Hematopoietic multipotent progenitor cell treated with erythropoietin and hydrocortisone succinate and interleukin-3 and kit ligand, for 17 days (in vitro differentiated cells): ENCODE results near the gene PACS2.
"Not testable (repeated sequence)": the region's sequence is repeated elsewhere in the genome, so short reads cannot be mapped to it uniquely, and the experiment has no call there.

Source experiments
- DNase-seq: peaks from one replicate; pipeline ENCODE4 v3.0.0-alpha.2; 2015; ENCODE audit warnings: low spot score

The PACS2 gene

GRCh38 chr14:105288936-105289335 lies 25.6 kb upstream of the PACS2 start:
- not testable (repeated sequence) for DNase-seq

- DNase-seq, result no peak
Observed at GRCh38 chr14:105290621-105291346, 23.8 kb upstream of the PACS2 start.

DNA sequence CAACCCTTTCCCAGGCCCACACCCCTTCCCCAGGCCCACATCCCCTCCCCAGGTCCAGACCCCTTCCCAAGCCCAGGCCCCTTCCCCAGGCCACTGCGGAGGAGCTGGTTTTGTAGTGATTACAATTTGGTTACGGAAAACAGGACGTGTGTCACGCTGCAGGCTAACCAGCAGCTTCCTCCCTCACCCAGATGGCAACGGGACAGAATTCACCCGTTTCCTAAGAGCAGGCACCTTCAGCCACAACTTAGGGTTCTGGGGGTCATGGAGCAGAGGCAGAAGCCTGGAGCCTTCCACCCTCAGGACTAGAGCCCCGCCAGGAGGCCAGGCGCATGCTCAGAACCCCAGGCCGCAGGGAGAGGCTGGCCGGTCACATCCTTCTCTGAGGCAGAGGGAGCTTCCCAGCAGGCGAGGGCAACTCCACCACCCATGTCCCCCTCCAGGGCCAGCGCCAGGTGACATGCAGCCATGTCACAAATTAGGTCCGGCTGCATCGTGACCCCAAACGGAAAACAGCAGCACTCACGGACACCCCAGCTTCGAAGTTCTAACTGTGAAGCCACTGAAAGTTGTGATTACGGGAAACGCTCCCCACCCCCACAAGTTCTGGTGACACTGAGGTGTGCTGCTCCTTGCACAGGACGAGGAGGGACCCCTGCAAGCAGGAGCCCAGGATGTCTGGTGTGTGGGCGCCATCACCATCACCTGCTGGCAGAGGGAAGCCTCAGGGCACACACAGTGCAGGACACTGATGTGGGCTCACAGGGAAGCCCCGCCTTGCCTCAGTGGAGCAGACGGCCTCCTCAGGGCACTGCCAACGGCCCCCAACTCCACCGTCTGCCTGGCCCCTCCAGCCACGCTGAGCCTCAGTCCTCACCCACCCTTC lies 21.5 kb upstream of the PACS2 start:
- DNase-seq, result no peak

DNA sequence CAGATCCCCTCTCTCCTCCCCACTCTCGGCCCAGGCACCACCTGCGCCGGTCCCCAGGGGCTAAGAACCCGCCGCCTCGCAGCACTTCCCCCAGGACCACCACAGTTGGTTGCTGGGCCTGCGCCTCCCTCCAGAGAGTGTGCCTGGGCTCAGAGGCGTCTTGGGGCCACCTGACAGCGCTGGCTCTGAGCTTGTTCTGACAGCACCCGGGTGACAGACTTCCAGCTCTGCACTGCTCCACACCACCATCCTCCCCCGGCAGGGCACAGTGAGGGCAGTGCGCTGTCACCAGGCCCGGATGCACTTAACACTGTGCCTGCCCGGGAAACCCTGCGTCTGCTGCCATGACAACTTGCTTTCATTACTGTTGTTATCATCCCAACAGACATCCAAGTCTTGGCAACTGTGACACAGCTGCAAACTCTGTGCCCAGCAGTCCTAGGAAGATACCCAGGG lies 20.4 kb upstream of the PACS2 start:
- DNase-seq, result no peak

- not testable (repeated sequence) for DNase-seq
Observed at GRCh38 chr14:105297311-105297710, 17.2 kb upstream of the PACS2 start.

DNA sequence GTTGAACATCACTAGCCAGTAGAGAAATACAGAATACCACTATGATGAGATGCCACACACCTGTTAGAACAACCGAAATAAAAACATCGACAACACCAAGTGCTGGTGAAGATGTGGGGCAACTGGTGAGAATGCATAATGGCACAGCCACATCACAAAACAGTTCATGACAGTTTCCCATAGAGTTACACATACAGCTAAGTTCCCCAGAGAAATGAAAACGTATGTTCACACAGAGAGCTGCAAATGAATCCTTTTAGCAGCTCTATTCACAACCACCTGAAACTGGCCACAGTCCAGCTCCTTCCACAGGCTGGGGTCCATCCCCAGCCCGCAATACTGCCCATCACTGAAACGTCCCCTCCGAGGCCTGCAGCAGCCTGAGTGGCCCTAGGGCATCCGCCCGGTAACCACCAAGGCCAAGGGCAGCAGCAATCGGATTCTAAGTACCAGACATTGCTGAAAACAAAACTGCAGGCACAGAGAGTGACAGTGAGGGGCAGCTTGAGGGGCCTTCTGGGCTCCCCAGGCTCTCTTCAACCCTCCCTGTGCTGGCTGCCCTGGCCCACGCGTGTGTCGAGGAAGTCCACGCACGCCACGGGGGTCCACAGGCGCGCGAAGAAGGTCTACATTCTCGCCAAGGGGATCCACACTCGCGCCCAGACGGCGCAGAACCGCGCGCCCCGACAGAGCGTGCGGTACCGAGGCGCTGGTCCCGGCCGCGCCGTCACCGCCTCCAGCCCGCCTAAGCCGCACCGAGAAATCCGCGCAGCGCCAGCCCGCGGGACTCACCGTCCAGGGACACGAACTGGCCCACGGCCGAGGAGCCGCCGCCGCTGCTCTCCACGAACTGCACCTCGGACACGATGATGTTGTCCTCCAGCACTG lies 14.7 kb upstream of the PACS2 start:
- DNase-seq, result no peak

DNA sequence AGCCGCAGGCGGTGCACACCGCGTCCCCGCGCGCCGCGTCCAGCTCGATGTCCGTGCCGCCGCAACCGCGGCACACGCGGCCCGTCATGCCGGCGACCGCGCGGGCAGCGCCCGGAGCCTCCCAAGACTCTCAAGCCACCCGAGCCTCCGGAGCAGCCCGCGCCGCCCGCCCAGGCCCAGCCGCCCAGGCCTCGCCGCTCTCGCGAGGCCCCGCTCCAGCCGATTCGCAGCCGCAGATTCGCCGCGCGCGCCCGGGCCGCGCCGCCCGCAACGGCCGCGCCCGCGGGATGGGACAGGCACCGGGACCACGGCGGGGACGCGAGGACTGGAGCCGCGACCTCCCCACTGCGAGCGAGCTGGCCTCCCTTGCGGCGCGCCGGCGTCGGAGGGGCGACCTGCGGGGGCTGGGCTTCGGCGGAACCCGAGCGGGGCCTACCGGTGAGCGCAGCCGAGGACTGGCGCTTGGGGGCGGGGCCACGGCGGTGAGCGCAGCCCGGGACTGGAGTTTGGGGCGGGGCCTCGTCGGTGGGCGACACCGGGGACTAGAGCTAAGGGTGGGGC lies 13.9 kb upstream of the PACS2 start, which contains the start of gene BRF1:
TSS of gene BRF1 (minus strand) at position 460 of the 561 bp plus-strand sequence. CDS start at position 88, 372 bp downstream.
- DNase-seq, result peak; percentile 82

DNA sequence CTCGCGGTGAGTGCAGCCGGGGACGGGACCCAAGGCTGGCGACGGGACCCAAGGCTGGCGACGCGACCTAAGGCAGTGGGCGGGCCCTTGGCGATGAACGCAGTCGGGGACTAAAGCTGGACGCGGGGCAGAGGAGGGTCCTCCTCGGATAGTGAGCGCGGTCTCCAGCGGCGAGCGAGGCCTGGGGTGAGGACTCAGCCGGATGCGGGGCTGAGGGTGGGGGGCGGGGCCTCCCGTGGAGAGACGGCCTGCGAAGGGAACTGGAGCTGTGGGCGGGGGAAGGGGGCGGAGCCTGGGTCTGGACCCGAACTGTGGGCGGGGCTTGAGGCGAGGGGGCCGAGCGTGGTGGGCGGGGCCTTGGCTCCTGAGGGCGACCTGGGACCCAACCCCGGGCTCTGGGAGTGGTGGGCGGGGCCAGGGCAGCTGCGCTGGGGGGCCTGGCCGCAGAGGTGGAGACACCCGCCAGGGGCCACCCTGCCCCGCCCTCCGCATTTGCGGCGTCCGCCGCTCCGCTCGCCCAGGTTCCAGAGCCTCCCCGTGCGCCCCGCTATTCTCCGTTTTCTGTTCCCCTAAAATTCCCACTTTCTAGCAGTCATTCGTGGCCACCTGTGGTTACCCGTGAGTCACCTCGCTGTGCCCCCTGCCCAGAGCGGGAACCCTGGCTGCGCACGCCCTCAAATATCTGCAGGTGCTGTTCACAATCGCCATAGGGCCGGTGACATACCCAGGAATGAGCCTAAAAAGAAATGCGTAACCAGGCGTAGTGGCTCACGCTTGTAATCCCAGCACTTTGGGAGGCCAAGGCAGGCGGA lies 13.2 kb upstream of the PACS2 start:
- peak; percentile 89 for DNase-seq

- DNase-seq, result not testable (repeated sequence)
Observed at GRCh38 chr14:105301915-105302249, 12.7 kb upstream of the PACS2 start.

GRCh38 chr14:105303949-105304348 lies 10.6 kb upstream of the PACS2 start:
- no peak for DNase-seq

GRCh38 chr14:105304565-105304964 lies 10.0 kb upstream of the PACS2 start:
- DNase-seq, result no peak

DNA sequence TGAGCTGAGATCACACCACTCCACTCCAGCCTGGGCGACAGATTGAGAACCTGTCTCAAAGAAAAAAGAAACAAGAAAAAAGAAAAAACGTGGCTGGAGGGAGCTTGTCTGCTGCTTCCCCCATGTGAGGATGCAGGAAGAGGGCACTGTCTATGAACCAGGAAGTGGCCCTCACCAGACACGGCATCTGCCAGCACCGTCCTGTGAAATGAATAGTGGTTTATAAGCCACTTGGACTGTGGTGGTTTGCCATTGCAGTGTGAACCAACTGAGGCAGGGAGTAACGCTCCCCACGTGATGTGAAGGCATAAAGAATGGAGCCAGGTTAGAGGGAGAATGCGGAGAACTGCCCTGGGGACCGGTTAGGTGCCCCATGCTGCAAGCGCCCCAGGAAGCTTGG lies 9.2 kb upstream of the PACS2 start:
- no peak for DNase-seq

DNA sequence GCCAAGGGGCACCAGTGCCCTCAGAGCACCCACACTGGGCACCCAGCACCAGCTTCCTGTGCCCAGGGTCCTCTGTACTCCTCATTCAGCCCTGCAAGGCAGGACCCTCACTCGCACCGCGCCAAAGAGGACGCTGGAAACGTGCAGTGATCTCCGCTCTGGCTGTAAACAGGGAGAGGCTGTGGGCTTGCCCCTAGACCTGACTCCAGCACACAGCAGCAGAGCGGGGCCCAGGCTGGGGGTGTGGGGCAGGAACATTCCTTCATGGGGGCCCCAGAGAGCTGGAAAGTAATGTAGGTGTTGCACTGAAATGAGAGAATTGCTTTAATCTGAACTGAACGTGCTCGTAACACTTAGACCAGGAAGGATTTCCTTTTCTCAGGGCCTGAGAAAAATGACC lies 8.8 kb upstream of the PACS2 start:
- no peak for DNase-seq

GRCh38 chr14:105307052-105307727 lies 7.4 kb upstream of the PACS2 start:
- DNase-seq, result no peak

DNA sequence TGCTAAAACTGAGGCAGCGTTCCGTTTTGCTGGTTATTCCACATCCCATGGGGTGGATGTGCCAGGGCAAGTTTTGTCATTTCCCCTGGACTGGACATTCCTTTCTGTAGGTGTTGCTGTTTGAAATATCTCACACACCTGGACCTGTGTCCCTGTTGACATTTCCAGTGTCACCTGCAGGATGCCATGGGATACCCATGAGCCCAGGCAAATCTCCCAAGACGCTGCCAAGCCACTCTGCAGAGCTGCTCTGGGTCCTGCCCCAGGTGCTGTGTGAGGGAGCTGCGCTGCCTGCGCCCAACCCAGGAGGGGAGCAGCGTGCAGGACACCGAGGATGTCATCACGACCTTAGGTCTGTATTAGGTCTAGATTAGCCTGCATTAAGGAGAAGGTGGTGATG lies 5.2 kb upstream of the PACS2 start:
- DNase-seq, result no peak

GRCh38 chr14:105311838-105312237 lies 2.7 kb upstream of the PACS2 start:
- no peak for DNase-seq

- DNase-seq, result no peak
Observed at GRCh38 chr14:105312973-105313372, 1.6 kb upstream of the PACS2 start.

DNA sequence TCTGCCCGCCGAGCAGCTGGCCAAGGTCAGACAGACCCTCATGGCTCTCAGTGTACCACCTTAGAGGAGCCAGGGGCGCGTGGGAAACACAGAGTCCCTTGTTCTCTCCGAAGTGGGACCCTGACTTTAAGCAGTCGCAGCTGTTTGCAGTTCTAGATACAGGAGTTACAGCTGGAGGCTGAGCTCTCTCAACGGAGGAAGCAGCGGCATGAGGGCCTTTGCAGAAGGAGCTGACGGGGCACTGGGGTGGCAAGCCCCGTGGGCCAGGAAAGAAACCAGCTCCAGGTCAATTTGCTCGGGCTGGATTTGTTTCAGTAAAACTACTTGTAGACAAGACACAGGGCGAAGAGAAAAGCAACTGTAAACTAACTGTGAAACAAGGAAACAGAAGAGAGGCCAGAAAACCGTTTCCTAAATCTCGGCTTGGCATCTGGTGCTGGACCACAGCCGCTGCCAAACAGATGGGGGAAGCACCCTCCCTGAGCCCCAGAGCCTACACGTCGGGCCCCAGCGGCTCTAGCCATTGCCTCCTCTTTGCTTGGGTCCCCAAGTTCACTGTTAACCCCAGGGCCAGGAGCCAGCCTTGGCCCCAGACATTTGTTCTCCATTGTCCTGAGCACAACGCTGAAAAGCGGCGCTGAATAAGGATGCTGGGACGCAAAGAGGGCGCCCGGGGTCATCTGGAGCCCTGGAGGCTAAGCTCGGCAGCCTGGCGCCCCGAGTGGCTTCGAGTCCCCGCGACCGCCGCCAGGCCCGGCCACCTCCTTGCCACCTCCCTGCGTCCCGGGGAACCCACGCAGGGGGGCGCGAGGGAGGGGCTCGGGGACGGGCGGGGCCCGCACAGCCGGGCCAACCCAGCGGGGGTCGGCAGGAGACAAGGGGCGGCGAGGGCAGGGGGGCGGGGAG lies 914 bp upstream of the PACS2 start:
- no peak for DNase-seq

DNA sequence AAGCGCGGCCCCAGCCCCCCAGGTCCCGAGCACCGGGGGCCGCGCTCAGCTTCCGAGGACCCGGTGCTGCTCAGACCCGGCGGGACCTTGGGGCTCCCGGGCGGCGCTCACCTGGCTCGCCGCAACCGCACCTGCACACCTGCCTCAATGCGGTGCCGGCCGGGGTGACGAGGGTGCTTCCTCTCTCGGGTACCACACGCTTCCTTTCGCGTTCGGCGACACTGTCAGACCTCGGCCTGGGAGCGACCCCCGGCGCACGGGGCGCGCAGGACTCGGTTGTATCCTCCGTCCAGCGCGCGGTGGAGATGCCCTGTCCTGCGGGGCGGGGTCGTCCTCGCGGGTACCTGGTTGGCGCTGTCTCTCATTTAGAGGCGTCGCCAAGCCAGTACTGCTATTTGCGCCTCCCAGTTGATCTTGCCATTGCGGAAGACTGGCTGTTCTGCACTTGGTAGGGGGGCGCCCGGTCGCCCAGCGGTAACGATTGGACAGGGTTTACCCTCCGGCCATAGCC lies 718 bp downstream of the PACS2 start:
- no peak for DNase-seq
